HG03565 (cell line): ENCODE measurements around the gene PACRG.
"Not testable (repeated sequence)": the region's sequence is repeated elsewhere in the genome, so short reads cannot be mapped to it uniquely, and the experiment has no call there.

Source experiments
- ATAC-seq: cut with Tn5 transposase; IDR thresholded peaks from one replicate; pipeline ENCODE4 v1.9.1; 2021; ENCODE audit warnings: mild to moderate bottlenecking, moderate library complexity; ENCODE audit not compliant: unreplicated experiment

The PACRG gene

DNA sequence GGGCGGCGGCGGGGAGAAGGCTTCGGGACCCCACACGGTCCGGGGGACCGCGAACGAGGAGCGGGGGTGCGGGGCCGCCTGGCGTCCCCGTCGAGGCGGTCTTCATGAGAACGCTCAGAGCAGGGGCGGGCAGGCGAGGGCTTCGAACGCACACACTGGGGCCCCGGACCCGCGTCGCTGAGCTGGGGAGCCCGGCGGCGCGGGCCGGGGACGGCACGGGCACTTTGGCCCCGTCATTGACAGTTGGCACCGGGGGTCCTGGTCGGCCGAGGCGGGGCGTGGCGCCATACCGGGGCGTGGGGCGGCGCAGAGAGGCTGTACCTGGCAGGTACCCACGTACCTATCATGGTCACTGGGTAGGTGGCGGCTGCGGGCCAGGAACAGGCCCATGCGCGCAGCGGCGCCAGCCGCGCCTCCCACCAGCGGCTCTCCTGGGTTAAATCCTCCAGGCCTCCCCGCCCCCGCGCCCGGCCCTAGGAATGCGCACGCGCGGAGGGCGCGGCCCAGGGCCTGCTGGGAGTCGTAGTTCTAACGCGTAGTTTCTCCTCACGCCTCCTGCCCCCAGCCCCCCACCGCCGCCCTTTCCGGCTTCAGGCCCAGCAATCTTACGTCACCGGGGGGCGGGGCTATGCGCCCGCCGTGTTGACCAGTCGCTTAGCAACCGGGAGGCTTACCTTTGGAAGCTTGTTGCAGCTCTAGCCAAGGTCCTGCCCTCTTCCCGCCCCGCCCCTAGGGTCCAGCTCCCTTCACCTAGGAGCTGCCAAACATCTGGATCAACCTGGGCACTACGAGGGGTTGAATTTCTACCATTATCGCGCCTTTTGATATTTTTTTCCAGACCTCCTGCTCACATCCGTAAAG is at the start of gene PACRG, which contains the start of gene PRKN:
PACRG (plus strand) TSS at position 653 of the 861 bp plus-strand sequence.
PRKN (minus strand) TSS at position 445 of the 861 bp plus-strand sequence.
- ATAC-seq: peak; percentile 95

DNA sequence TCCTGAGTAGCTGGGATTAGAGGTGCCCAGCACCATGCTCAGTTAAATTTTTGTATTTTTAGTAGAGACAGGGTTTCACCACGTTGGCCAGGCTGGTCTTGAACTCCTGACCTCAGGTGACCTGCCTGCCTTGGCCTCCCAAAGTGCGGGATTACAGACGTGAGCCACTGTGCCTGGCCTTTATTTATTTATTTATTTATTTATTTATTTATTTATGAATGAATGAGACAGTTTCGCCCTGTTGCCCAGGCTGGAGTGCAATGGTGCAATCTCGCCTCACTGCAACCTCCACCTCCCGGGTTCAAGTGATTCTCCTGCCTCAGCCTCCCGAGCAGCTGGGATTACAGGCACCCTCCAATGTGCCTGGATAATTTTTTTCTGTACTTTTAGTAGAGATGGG is 48.9 kb upstream of the PACRG start:
- not testable (repeated sequence) for ATAC-seq

DNA sequence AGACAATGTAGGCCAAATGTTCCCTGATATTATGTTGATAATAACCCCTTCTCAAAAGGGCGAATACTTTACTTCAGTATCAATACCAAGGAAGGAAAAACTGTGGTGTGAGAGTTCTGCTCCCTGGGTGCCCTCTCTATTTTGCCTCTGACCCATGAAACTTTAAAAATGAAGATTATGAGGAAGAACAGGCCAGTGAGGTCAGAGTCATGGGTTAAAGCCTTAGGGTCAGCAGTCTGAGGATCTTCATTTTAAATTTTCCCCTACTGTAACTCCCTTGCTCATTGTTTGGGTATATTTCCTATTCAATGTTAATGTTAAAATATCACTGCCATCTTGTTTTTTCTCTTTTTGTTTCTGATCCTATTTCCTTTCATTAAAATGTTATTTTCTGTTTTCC is 48.1 kb upstream of the PACRG start:
- ATAC-seq: no peak

DNA sequence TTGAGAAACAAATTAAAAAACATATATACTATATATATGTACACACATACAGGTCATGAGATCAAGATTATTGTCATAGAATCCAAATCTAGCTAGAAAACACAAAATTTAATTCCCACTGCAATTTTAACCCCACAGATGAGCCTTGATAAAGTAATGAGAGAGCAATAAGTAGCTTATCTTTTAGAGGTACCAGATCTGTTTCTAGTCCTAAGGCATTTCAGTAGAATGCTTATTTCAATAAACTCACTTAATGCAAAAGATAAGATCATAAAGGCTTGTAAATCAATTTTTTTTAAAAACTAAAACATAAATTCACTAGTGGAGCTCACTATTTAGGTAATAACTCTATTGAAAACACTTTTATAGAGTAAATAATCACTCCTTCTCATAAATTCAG is 47.4 kb upstream of the PACRG start:
- ATAC-seq: no peak

DNA sequence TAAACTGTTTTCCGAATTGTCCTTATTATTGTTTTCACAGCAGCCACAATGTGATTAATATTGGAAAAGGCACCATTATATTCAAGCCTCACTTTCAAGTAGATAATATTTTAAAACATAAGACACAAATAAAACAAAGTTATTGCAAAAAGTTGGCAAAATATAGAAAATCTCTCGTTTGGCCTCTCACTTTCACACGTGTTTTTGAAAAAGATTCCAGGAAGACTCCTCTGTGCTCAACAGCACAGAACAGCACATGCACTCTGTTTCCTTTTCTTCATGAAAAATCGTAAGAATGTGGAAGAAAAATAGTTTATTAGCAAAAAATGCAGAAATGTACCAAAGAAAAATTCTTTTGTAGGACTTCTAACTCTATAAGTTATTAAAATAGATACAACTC is 46.9 kb upstream of the PACRG start:
- no peak for ATAC-seq

DNA sequence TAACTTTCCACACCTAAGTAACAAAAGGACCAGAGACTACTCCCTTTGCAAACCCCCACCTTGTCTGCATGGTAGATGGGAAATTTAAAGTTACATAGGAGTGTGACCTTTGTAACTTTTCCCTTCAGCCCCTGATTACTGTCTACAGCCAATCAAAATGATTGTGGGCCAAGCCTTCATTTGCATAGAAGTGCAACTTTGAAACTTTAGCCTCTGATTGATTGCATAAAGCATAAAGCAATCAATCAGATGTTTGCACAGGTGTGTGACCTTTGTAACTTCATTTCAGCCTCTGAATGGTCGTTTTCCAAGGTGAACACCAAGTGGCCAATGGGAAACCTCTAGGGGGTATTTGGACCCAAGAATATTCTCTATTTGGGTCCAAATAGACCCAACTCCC is 46.3 kb upstream of the PACRG start:
- ATAC-seq: no peak

DNA sequence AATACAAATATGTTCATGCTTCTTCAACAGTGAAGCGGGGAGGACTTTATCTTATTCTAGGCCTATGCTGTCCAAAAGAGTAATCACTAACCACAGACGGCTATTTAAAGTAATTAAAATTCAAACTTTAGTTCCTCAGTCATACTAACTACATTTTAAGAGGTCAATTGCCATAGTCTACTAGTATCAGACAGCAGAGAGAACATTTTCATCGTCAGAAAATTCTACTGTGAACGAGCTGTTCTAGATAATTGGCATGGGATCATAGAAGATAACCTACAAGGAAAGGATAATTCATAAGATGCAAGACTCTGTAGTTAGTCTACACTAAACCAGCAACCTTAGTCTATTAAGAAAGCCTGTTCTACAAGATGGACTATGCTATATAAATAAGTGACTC is 44.6 kb upstream of the PACRG start:
- ATAC-seq: no peak

DNA sequence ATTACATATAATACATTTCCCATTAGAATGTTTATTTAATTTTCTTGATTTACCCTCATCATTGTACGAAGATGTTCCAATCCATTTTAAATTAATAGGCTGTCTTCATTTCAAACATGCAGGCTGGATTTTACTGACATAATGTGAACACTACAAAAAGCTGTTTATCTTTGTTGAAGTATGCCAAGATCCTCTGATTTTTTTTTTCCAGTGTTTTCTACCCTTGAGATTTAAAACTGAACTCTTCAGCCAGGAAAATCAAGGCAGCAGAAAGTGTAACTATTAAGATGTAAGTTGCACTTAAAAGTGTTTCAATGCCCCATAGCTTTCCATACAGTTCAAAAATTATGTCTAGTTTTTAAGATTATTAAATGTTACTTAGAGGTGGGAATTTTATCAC is 43.7 kb upstream of the PACRG start:
- ATAC-seq: no peak

DNA sequence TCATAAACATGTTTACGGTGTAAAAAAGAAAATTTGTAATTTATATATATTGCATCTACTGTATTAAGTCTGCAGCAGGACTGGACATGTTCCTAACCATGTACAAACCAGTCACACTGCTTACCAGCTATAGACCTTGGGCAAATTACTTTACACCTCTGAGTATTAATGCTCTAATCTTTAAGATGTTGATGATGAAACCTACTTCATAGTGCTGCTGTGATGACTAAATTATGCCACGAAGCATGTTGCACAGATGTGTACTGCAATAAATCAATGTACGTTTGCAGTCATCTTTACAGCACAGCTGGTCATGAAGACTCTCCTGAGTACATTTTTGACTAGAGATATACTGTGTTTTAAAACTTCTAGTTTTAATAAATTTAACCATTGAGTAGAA is 42.8 kb upstream of the PACRG start:
- ATAC-seq: no peak

DNA sequence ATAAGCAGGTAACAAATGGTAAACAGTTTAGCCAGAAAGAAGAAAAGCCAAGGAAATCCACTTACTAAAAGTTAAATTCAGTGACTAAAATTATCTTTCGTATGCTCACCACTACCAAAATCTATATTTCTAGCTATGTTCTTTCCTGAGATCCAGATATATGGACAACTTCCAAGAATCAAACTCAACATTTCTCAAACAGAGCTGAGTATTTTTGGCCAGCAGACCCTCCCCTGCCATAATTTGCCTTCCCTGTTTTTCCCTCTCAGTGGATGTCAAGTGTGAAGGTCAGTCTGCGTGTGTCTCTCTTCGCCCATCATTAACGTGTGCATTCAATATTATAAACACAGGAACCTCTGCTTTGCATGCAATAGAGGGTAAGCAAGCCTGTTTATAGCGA is 42.2 kb upstream of the PACRG start:
- no peak for ATAC-seq

DNA sequence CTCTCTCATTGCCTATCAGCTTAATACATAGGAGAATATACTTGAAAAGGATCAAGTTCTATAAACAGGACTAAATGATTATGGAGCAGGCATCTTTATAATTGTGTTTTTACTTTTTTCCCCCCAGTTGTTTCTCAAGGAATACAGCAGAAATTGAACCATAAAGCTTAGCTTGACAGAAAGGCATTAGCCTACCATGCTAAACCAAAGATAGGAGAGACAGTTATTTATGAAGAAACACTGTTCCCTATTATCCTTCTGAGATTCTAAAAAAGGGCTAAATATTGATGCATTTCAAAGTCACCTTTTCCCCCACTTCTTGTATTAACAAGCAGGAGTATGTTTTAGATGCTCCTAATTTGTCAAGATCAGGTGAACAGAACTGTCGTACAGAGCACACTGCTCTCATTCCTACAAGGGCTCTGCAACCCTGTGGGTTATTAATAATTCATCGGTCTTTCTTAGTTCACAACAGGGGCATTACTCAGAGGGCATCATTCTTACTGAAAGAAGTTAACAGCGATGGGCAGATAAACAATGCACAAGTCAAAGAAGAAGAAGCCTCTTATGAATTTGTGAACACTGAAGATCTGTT is 38.9 kb upstream of the PACRG start:
- ATAC-seq: no peak

DNA sequence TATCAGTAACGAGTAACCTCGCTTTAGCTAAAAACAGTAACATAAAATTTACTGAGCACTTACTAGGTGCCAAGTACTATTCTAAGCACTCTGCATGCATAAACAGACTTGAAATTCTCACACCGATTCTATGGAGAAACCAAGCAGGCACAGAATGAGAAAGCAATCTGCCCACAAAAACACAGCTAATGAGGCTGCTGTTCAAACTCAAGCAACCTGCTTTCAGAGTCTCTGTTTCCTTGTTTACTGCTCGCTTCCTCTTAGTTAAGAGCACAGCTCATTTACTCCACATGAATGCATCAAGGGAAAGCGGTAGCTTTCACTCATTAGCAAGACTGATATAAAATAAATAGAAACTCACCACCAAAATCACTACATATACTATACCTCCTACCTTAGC is 37.6 kb upstream of the PACRG start:
- no peak for ATAC-seq

DNA sequence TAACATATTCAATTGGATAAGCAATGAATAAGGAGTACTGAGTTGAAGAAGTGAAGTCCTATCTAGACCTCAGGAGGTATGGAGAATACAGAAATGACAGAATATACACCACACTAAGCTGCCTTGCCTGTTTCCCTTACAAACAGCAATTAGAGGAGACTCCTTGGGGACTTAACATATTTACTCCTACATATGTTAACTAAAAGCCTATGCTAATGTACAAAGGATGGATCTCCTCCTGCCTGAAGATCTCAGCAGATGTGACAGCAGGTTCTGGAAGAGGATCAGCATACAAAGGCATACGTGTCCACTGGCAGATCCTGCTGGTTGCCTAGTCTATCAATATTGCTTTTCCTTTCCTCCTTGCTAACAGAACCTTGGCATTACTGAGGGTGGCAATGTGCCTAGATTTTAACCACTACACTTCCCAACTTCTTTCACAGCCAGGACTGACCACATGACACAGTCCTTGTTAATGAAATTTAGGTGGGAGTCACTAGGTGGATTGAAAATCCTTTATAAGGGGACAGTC is 29.8 kb upstream of the PACRG start:
- no peak for ATAC-seq

DNA sequence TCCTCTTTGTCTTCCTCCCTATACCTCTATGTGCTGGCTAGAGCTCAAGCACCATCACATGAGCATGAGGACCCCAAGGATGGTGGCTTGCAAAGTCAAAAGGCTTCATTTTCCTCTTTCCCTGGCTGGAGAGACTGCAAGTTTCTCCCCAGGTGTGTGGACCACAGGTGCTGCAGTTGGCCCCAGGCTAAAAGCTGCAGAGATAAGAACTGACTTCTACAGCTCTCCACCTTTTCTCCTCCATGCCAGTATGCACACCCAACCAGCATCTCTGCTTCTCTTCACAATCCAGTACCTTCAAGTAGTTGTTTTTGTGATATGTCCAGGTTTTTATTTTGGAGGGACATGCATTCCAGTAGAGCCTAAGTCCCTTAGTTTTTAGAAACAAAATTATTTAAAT is 29.3 kb upstream of the PACRG start:
- ATAC-seq: no peak

DNA sequence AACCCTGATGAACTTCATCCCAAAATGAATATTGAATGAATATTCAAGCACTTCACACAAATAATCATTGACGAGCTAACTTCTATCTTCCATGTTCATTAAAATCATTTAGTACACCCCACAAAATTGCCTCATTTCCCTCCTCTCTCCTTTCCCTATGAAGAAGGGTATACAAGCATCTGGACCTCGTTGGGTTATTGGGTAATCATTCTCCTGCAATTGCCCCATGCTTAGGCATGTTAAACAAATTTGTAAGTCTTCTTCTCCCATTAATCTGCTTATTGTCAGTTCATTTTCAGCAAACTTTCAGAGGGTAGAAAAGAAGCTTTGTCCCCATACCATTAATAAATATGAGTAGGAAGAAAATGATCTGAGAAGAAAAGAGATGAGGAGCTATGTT is 27.8 kb upstream of the PACRG start:
- no peak for ATAC-seq

DNA sequence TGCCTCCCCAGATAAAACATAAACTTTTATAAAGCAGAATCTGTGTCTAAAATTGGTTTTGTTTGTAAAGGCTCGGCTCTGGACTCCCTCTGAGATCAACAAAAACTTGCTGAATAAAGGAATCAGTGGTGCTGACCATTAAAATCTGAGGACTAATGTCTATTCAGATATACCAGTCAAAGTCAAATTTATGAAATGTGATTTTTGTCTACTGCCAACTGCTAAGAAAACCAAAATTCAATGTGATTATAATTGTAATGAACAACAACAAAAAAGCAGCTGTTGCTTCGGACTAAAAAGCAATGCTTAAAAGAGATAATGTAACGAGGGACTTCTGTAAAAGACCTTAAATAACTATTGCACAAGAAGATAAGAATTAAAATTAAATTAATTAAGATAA is 26.8 kb upstream of the PACRG start:
- ATAC-seq: no peak

DNA sequence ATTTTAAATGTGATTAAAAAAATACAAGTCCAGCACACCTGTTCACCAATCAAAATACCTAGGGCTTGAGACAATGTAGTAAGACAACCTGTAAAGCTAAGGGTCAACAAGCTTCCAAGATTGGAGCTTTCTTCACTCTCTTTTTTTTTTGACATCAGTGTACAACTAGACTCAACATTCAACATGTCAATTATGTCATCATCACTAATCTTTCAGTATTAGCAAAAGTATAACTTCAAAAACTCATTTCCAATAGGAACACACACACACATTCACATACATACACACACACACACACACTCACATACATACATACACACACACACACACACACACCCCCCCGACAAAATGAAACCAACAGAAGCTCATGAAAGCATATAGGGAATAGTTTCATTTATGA is 26.2 kb upstream of the PACRG start:
- no peak for ATAC-seq

DNA sequence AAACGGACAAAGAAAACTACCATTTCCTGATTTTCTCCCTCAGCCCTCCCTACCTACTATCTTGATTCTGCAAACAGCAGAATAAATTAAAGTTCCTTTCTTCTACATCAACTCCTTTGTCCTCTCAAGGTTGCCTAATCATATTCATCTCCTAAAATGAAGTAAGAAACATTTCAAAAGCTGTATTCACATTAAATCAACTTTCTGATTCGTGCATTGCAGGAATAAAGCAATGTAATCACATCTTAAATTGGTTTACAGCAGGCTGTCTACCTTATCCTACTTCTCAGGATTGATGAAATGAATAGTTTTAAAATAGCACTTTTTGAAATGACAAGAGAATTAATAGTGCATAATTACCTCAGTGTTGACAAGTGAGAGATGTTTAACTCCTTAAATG is 25.3 kb upstream of the PACRG start:
- ATAC-seq: no peak

DNA sequence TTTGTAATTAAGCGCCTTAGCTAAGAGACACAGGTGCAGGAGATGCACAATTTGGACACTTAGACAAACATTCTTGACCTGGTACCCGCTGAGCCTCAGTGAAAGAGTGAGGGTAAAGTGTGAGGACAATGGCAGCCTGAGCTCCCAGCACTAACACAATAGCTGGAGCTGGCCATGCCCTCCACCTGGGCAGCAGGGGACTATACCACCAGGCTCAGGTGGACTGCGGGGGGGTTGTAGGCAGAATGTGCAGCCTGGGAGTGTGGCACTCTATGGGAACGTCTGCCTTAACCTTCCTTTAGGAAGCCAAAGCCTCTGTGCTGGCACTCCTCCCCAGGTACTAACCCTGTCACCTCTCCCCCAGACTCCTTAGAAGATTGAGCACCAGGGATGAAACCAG is 23.8 kb upstream of the PACRG start:
- no peak for ATAC-seq

DNA sequence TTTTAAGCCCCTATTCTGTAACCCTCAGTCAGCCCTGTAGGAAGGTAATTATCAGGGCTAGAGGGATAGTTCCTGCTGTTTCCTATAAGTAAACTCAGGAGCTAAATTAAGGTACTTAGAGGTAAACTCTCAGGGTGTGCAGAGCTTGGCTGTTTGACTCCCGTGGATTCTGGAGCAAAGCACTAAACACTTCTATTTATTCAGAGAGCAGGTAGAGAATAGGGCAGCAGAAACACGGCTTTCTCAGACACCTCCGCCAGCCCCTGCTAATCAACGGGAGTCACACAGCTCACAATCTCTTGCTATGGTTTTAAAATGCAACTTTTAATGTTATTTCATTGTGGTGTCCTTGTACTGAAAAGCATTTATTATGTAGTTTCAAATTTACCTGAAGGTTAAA is 22.0 kb upstream of the PACRG start:
- ATAC-seq: no peak

DNA sequence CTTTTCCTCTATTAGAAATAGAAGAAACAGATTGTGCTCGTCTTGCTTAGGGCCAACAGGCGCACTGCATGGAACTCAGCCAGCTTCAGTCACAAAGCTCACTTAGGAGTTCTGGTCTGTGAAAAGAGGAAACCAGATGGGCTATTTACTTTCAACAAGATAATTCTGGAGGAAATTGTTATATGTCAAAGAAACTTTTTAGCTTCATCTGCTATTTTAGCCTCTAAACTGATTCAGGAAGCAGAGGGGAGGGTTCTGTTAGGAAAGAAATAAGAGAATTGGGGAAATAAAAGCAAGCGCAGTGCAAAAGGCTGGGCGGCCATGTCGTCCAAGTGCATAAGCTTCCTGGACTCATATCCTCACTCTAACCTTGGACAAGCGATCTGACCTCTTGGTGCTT is 21.5 kb upstream of the PACRG start:
- ATAC-seq: no peak

DNA sequence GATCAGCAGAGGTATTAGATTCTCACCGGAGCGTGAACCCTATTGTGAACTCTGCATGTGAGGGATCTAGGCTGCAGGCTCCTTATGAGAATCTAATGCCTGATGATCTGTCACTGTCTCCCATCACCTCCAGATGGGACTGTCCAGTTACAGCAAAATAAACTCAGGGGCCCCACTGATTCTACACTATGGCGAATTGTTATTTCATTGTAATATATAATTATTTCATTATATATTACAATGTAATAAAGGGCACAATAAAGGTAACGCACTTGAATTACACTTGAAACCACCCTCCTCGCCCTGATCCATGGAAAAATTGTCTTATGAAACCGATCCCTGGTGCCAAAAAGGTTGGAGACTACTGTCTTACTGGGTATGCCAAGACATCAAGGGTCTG is 18.8 kb upstream of the PACRG start:
- no peak for ATAC-seq
